GM12878 (cell line): ENCODE measurements around the gene NAALADL2. TPM values are rescaled to one million over a fixed set of nuclear protein-coding genes. Genes with fewer than 3 reads are reported as not detected.

Experiments
- ATAC-seq: fragments of 200-7000 bp; cut with Tn5 transposase; 3 replicates; pipeline ENCODE4 v1.9.1; 2020; ENCODE audit warnings: mild to moderate bottlenecking, moderate library complexity
- BruUV-seq: library from RNA; stranded (reverse); fragments of 400-500 nt; replicated peaks from 2 replicates; lab custom pipeline; 2021; lab: Mats Ljungman, UMichigan
- CTCF ChIA-PET: fragments of 300-600 bp; sonication (Branson Sonifier 250); formaldehyde crosslinking; extraction: SDS; loops from one replicate; lab custom pipeline; 2021; ENCODE audit warnings: inconsistent platforms; lab: Yijun Ruan, JAX
- POLR2A ChIA-PET: fragments of 350-600 bp; formaldehyde crosslinking; extraction: SDS; loops from one replicate; lab custom pipeline; 2021; ENCODE audit warnings: inconsistent platforms; lab: Charles Lee
- RAD21 ChIA-PET: fragments of 300-600 bp; sonication (Branson Sonifier 250); formaldehyde crosslinking; loops from one replicate; lab custom pipeline; 2023; ENCODE audit warnings: antibody characterized with exemption; ENCODE audit not compliant: unreplicated experiment; lab: Charles Lee
- SMC1A ChIA-PET: fragments of 300-600 bp; sonication (Branson Sonifier 250); formaldehyde crosslinking; loops from one replicate; lab custom pipeline; 2023; ENCODE audit not compliant: unreplicated experiment, uncharacterized antibody; lab: Charles Lee
- DNase-seq: peaks from one replicate; pipeline ENCODE4 v3.0.0-alpha.2; 2011; ENCODE audit warnings: low read depth, low spot score
- FAIRE-seq: peaks from 3 replicates; lab custom pipeline; 2011; peaks lifted over from hg19 to GRCh38; lab: Jason Lieb, UNC
- H2AFZ ChIP-seq: 2 replicates; pipeline ENCODE4 v1.6.0; 2011; ENCODE audit warnings: low read depth, low read length, control low read depth; ENCODE audit not compliant: control insufficient read depth
- H3K27ac ChIP-seq: 2 replicates; pipeline ENCODE4 v1.5.1; 2011; ENCODE audit warnings: control low read depth; ENCODE audit not compliant: control insufficient read depth, insufficient read depth
- H3K27me3 ChIP-seq, 2 experiments: replicated peaks in 1 of 2; 2 replicates each; pipeline versions ENCODE4 v1.6.0 to v1.6.1; 2011; ENCODE audit warnings: low read length in 1 of 2; ENCODE audit not compliant: control insufficient read depth in 2 of 2, insufficient read depth in 2 of 2
- H3K36me3 ChIP-seq, 2 experiments: 2 replicates each; pipeline ENCODE4 v1.5.1; 2011; ENCODE audit warnings: low read length in 1 of 2; ENCODE audit not compliant: control insufficient read depth in 2 of 2, insufficient read depth in 2 of 2
- H3K4me1 ChIP-seq: 2 replicates; pipeline ENCODE4 v1.6.1; 2011; ENCODE audit warnings: mild to moderate bottlenecking, low read length, moderate library complexity, mixed read lengths; ENCODE audit not compliant: control insufficient read depth, insufficient read depth
- H3K4me2 ChIP-seq: 2 replicates; pipeline ENCODE4 v1.6.0; 2011; ENCODE audit warnings: control low read depth; ENCODE audit not compliant: control insufficient read depth, insufficient read depth
- H3K4me3 ChIP-seq: fragments of 200-600 bp; sonication (generic); 2 replicates; pipeline ENCODE4 v1.5.1; 2016
- H3K79me2 ChIP-seq: 2 replicates; pipeline ENCODE4 v1.6.0; 2011; ENCODE audit warnings: low read length; ENCODE audit not compliant: control insufficient read depth, insufficient read depth
- H3K9ac ChIP-seq: 2 replicates; pipeline ENCODE4 v1.8.0; 2011; ENCODE audit warnings: low read length, control low read depth, mixed read lengths; ENCODE audit not compliant: control insufficient read depth, insufficient read depth
- H3K9me3 ChIP-seq: replicated peaks from 3 replicates; pipeline ENCODE4 v1.5.1; 2011; ENCODE audit warnings: mild to moderate bottlenecking, low read length; ENCODE audit not compliant: control insufficient read depth, insufficient read depth
- H4K20me1 ChIP-seq: 2 replicates; pipeline ENCODE4 v1.6.0; 2011; ENCODE audit not compliant: control insufficient read depth, insufficient read depth
- BMI1 ChIP-seq: fragments of 450-650 bp; IDR thresholded peaks from 2 replicates; pipeline ENCODE4 v1.6.1; 2016; ENCODE audit warnings: mild to moderate bottlenecking, moderate library complexity, borderline replicate concordance
- DPF2 ChIP-seq: fragments of 450-650 bp; IDR thresholded peaks from 2 replicates; pipeline ENCODE4 v1.6.1; 2017; ENCODE audit warnings: mild to moderate bottlenecking
- JUNB ChIP-seq: IDR thresholded peaks from 2 replicates; pipeline ENCODE4 v1.6.1; 2016; ENCODE audit warnings: antibody characterized with exemption, mild to moderate bottlenecking
- KLF5 ChIP-seq: fragments of 450-650 bp; IDR thresholded peaks from 2 replicates; pipeline ENCODE4 v1.6.1; 2014; ENCODE audit warnings: mild to moderate bottlenecking; ENCODE audit not compliant: partially characterized antibody
- MTA2 ChIP-seq: fragments of 450-650 bp; IDR thresholded peaks from 2 replicates; pipeline ENCODE4 v1.6.1; 2016; ENCODE audit warnings: low read depth, mild to moderate bottlenecking, moderate library complexity
- NR2C1 ChIP-seq: fragments of 450-650 bp; IDR thresholded peaks from 2 replicates; pipeline ENCODE4 v1.6.1; 2017; ENCODE audit warnings: antibody characterized with exemption, mild to moderate bottlenecking, moderate library complexity
- PAX5 ChIP-seq: IDR thresholded peaks from 2 replicates; pipeline ENCODE4 v1.6.1; 2011; ENCODE audit warnings: low read depth, low read length, borderline replicate concordance
- RBBP5 ChIP-seq: fragments of 200-600 bp; sonication (generic); conservative IDR thresholded peaks from 2 replicates; pipeline ENCODE4 v1.6.1; 2016
- SIX5 ChIP-seq: IDR thresholded peaks from 2 replicates; pipeline ENCODE4 v1.6.1; 2011; ENCODE audit warnings: mild to moderate bottlenecking, low read depth, low read length, moderate library complexity; ENCODE audit not compliant: severe bottlenecking
- STAT1 ChIP-seq: fragments of 450-650 bp; conservative IDR thresholded peaks from 2 replicates; pipeline ENCODE4 v1.6.1; 2014; ENCODE audit warnings: antibody characterized with exemption, mild to moderate bottlenecking
- SUZ12 ChIP-seq: fragments of 200-600 bp; sonication (generic); IDR thresholded peaks from one replicate; pipeline ENCODE4 v1.6.1; 2018; ENCODE audit warnings: antibody characterized with exemption, mild to moderate bottlenecking; ENCODE audit not compliant: unreplicated experiment
- ZNF274 ChIP-seq: IDR thresholded peaks from one replicate; pipeline ENCODE4 v1.8.0; 2011; ENCODE audit not compliant: insufficient read length, insufficient read depth
- WGBS: methylation state at CpG from one replicate; pipeline ENCODE4 v1.1.6; 2016; ENCODE audit warnings: low lambda C conversion rate; ENCODE audit not compliant: insufficient replicate concordance, insufficient coverage; ENCODE audit errors: missing lambda C conversion rate; 5-methylcytosine and 5-hydroxymethylcytosine counted together
- in situ Hi-C: fragments of 300-500 bp; cut with MboI; formaldehyde crosslinking; loops from 9 replicates; pipeline ENCODE4 v1.14.3; 2018; ENCODE audit warnings: mixed read lengths
- intact Hi-C: fragments of 100-400 bp; cut with micrococcal nuclease; formaldehyde crosslinking; loops from one replicate; pipeline ENCODE4 v1.14.2; 2022; ENCODE audit not compliant: unreplicated experiment
- polyA plus RNA-seq, 11 experiments: library from polyadenylated mRNA; depleted of rRNA in 4 of 11; unstranded in 6 of 11; stranded (reverse) in 5 of 11; fragments of >200 nt; fragmentation: Nextera tagmentation in 4 of 11; fragmentation: Illumina TruSeq in 1 of 11; extraction: Ambion mirVana in 4 of 11; extraction: Trizol in 1 of 11; gene quantifications; 1 replicate in 1 of 11; 2 replicates in 10 of 11; pipeline versions ENCODE4 v1.2.1 to v1.2.3, GENCODE V29; 2011 to 2016; ENCODE audit warnings: inconsistent platforms in 2 of 11, missing spikeins in 2 of 11, low read depth in 1 of 11
- total RNA-seq, 4 experiments: library from RNA; depleted of rRNA in 3 of 4; stranded (reverse); fragments of >200 nt in 3 of 4; fragmentation: Illumina TruSeq in 1 of 4; extraction: Trizol in 1 of 4; gene quantifications; 2 replicates each; pipeline versions ENCODE4 v1.2.1 to v1.2.3, GENCODE V29; 2013 to 2021
- TF ChIP-seq, protein P1 (sequence below): fragments of 450-650 bp; IDR thresholded peaks from 2 replicates; pipeline ENCODE4 v1.6.1; 2014; ENCODE audit warnings: mild to moderate bottlenecking
- TF ChIP-seq, protein P2 (sequence below): IDR thresholded peaks from 2 replicates; pipeline ENCODE4 v1.6.1; 2012; ENCODE audit warnings: low read depth, low read length, improper control_type of control experiment
- TF ChIP-seq, protein P3 (sequence below): fragments of 450-650 bp; IDR thresholded peaks from 2 replicates; pipeline ENCODE4 v1.6.1; 2017; ENCODE audit warnings: mild to moderate bottlenecking, moderate library complexity
- TF ChIP-seq, protein P4 (sequence below): fragments of 450-650 bp; IDR thresholded peaks from 2 replicates; pipeline ENCODE4 v1.6.1; 2017; ENCODE audit warnings: mild to moderate bottlenecking, low read depth, inconsistent platforms; ENCODE audit not compliant: poor library complexity, severe bottlenecking

The NAALADL2 gene
- total and polyA plus RNA-seq, 10 of the 15 experiments (the other 5 are each of a cell fraction or from before 2014, with no cell fraction given), result 0.06 to 10.8 (median 0.46) TPM

DNA sequence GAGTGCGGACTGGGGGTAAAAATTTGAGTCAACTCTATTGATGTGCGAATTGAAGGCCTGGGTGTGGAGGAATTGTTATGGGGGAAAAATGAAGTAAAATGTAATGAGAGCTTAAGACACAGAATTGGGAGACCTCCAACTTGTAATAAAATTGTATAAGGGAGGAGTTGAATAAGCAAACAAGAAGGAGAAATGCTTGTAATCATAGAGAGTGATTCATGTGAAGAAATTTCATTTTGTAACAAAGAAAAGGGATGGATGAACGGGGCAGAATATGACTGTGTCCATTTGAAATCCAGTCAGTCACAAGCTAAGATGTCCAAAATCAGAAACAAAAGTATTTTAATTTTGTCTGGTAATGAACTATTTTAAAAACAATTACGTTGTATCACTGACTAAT is 552.3 kb downstream of the NAALADL2 start (continued):
- TF ChIP-seq, protein P1, sequence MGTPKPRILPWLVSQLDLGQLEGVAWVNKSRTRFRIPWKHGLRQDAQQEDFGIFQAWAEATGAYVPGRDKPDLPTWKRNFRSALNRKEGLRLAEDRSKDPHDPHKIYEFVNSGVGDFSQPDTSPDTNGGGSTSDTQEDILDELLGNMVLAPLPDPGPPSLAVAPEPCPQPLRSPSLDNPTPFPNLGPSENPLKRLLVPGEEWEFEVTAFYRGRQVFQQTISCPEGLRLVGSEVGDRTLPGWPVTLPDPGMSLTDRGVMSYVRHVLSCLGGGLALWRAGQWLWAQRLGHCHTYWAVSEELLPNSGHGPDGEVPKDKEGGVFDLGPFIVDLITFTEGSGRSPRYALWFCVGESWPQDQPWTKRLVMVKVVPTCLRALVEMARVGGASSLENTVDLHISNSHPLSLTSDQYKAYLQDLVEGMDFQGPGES, result no peak
- TF ChIP-seq JUNB, result no peak
- no peak for TF ChIP-seq STAT1
- TF ChIP-seq, protein P2, sequence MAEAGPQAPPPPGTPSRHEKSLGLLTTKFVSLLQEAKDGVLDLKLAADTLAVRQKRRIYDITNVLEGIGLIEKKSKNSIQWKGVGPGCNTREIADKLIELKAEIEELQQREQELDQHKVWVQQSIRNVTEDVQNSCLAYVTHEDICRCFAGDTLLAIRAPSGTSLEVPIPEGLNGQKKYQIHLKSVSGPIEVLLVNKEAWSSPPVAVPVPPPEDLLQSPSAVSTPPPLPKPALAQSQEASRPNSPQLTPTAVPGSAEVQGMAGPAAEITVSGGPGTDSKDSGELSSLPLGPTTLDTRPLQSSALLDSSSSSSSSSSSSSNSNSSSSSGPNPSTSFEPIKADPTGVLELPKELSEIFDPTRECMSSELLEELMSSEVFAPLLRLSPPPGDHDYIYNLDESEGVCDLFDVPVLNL, result no peak
- no peak for TF ChIP-seq MTA2

DNA sequence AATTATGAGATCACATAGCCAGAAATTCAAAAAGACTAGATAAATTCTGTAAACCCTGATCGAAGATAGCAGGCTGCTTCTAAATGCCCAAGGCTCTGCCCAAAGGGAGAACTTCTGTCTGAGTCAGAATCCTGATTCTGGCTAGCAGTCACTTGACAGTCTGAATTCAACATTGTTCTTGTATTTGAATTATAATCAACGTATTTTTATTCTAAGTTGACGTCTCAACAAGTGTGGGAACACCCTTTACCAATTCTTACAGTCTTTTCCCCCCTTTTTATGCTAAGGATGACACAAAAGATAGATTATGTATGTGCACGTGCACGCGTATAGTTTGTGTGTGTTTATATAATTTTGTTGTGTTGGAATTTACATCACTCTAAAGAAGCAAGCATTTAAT is 552.8 kb downstream of the NAALADL2 start:
- Histone ChIP-seq H3K27ac (no peak overlapping the region), H3K79me2 (no peaks in the 10 kb centered on the region), H4K20me1 (no peaks in the 10 kb centered on the region), H3K27me3 (no peaks in the 10 kb centered on the region), H3K9ac (no peak overlapping the region), H3K4me3 (no peak overlapping the region), H3K9me3 (no peaks in the 10 kb centered on the region), H3K4me2 (no peak overlapping the region), H2AFZ (no peak overlapping the region), H3K4me1 (no peaks in the 10 kb centered on the region), H3K36me3 (no peaks in the 10 kb centered on the region)
- ATAC-seq, result no peak
- ChIA-PET POLR2A (no interaction called here), CTCF (interaction anchor here (1.2 to 1.5 kb wide), 2 partner anchors 12 to 54 kb away, joined by 3 to 4 read pairs; no protein-coding TSS in a partner anchor), RAD21 (interaction anchor here (0.8 kb wide), 1 partner anchor 65 kb away, joined by 3 read pairs; no protein-coding TSS in a partner anchor), SMC1A (interaction anchor here (1.1 to 2.1 kb wide), 3 partner anchors 9 to 21 kb away, joined by 4 to 10 read pairs (median 5); no protein-coding TSS in a partner anchor)
- whole genome bisulfite sequencing, result 45% methylated on average over 6 of the region's 6 CpGs
- no peak for DNase-seq
- FAIRE-seq, result no peak
- intact Hi-C loops, result no loop called here
- in situ Hi-C loops, result no loop called here
- BruUV-seq, result no TSS peak
- TF ChIP-seq, protein P3, sequence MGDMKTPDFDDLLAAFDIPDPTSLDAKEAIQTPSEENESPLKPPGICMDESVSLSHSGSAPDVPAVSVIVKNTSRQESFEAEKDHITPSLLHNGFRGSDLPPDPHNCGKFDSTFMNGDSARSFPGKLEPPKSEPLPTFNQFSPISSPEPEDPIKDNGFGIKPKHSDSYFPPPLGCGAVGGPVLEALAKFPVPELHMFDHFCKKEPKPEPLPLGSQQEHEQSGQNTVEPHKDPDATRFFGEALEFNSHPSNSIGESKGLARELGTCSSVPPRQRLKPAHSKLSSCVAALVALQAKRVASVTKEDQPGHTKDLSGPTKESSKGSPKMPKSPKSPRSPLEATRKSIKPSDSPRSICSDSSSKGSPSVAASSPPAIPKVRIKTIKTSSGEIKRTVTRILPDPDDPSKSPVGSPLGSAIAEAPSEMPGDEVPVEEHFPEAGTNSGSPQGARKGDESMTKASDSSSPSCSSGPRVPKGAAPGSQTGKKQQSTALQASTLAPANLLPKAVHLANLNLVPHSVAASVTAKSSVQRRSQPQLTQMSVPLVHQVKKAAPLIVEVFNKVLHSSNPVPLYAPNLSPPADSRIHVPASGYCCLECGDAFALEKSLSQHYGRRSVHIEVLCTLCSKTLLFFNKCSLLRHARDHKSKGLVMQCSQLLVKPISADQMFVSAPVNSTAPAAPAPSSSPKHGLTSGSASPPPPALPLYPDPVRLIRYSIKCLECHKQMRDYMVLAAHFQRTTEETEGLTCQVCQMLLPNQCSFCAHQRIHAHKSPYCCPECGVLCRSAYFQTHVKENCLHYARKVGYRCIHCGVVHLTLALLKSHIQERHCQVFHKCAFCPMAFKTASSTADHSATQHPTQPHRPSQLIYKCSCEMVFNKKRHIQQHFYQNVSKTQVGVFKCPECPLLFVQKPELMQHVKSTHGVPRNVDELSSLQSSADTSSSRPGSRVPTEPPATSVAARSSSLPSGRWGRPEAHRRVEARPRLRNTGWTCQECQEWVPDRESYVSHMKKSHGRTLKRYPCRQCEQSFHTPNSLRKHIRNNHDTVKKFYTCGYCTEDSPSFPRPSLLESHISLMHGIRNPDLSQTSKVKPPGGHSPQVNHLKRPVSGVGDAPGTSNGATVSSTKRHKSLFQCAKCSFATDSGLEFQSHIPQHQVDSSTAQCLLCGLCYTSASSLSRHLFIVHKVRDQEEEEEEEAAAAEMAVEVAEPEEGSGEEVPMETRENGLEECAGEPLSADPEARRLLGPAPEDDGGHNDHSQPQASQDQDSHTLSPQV, result no peak
- no peak for TF ChIP-seq SIX5
- TF ChIP-seq, protein P4, sequence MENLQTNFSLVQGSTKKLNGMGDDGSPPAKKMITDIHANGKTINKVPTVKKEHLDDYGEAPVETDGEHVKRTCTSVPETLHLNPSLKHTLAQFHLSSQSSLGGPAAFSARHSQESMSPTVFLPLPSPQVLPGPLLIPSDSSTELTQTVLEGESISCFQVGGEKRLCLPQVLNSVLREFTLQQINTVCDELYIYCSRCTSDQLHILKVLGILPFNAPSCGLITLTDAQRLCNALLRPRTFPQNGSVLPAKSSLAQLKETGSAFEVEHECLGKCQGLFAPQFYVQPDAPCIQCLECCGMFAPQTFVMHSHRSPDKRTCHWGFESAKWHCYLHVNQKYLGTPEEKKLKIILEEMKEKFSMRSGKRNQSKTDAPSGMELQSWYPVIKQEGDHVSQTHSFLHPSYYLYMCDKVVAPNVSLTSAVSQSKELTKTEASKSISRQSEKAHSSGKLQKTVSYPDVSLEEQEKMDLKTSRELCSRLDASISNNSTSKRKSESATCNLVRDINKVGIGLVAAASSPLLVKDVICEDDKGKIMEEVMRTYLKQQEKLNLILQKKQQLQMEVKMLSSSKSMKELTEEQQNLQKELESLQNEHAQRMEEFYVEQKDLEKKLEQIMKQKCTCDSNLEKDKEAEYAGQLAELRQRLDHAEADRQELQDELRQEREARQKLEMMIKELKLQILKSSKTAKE, result no peak
- no peak for TF ChIP-seq DPF2
- TF ChIP-seq BMI1, result no peak
- no peak for TF ChIP-seq ZNF274
- TF ChIP-seq MTA2, result no peak
- TF ChIP-seq RBBP5, result no peak
- no peak for TF ChIP-seq PAX5
- no peak for TF ChIP-seq SUZ12
- no peak for TF ChIP-seq KLF5
- TF ChIP-seq NR2C1, result no peak
